ENCODE measurements around the gene SCGB2A2. TPM values are rescaled to one million over a fixed set of nuclear protein-coding genes. Genes with fewer than 3 reads are reported as not detected.

The SCGB2A2 gene
- total RNA-seq, 4 donors from 2014 or later = 40.0 TPM; not detected in 3

GRCh38 chr11:62309991-62310390, 40.0 kb downstream of the SCGB2A2 start:
- no peaks in the 10 kb centered on the region for H3K36me3 ChIP-seq
- no peak for TF ChIP-seq POLR2AphosphoS5 (IDR thresholded peaks at IDR 0.05)
- TF ChIP-seq POLR2A (IDR thresholded peaks at IDR 0.05) = no peak
- no peak for TF ChIP-seq EP300 (IDR thresholded peaks at IDR 0.05)
- no peak overlapping the region for H3K4me3 ChIP-seq
- H3K27ac ChIP-seq = no peak overlapping the region
- ATAC-seq = no peak
- H3K4me1 ChIP-seq = peaks cover 0 to 6% (median 0%) of the 10 kb centered on the region in 3 donors
- WGBS, 2 donors (ENCODE audit: low coverage in 1 of 2) = 55% methylated on average over 5 of the region's 7 CpGs; no CpG with 5 or more reads in 1 of the 2 donors
- H3K27me3 ChIP-seq = peaks cover 47% of the 10 kb centered on the region
- peaks cover 0 to 20% (median 0%) of the 10 kb centered on the region in 3 donors for H3K9me3 ChIP-seq

- Histone ChIP-seq H3K36me3 (no peaks in the 10 kb centered on the region), H3K27me3 (peaks cover 27% of the 10 kb centered on the region), H3K4me1 (peaks cover 0 to 6% (median 0%) of the 10 kb centered on the region in 3 donors), H3K27ac (no peak overlapping the region), H3K4me3 (no peak overlapping the region), H3K9me3 (no peaks in the 10 kb centered on the region)
- TF ChIP-seq POLR2A (IDR thresholded peaks at IDR 0.05) (no peak), CTCF (IDR thresholded peaks at IDR 0.05) (no peak), POLR2AphosphoS5 (IDR thresholded peaks at IDR 0.05) (no peak), EP300 (IDR thresholded peaks at IDR 0.05) (no peak)
- WGBS, 2 donors (ENCODE audit: low coverage in 1 of 2) = 80 to 91% methylated on average over 1 of the region's 1 CpG
- ATAC-seq = no peak
These were observed 45.5 kb downstream of the SCGB2A2 start for GRCh38 chr11:62315431-62315830.

- Histone ChIP-seq H3K4me1 (no peaks in the 10 kb centered on the region), H3K36me3 (no peaks in the 10 kb centered on the region), H3K27ac (no peak overlapping the region), H3K4me3 (no peak overlapping the region), H3K27me3 (peaks cover 31% of the 10 kb centered on the region), H3K9me3 (no peaks in the 10 kb centered on the region)
- no peak for TF ChIP-seq POLR2A (IDR thresholded peaks at IDR 0.05)
- no peak for TF ChIP-seq CTCF (IDR thresholded peaks at IDR 0.05)
- no peak for TF ChIP-seq POLR2AphosphoS5 (IDR thresholded peaks at IDR 0.05)
- TF ChIP-seq EP300 (IDR thresholded peaks at IDR 0.05) = no peak
- WGBS, 2 donors (ENCODE audit: low coverage in 1 of 2) = 83 to 100% methylated on average over 1 of the region's 2 CpGs
- ATAC-seq = no peak
These were observed 52.6 kb downstream of the SCGB2A2 start for GRCh38 chr11:62322524-62322923.

Other genes with a start within 250 kb of the SCGB2A2 start
- gene INCENP, start 146.1 kb upstream of the SCGB2A2 start, total RNA-seq = 10 to 100 TPM; 10.5 to 28.3 (median 16.8) TPM
- gene SCGB1D1, start 79.9 kb upstream of the SCGB2A2 start, total RNA-seq = not detected
- gene SCGB2A1, start 61.5 kb upstream of the SCGB2A2 start, total RNA-seq = 1 to 10 TPM in 1 of 4 donors, not detected in 3; 8.7 TPM
- 1 to 10 TPM in 1 of 4 donors, not detected in 3; 9.3 TPM for gene SCGB1D2, start 27.9 kb upstream of the SCGB2A2 start, total RNA-seq
- not detected for gene SCGB1D4, start 28.9 kb downstream of the SCGB2A2 start, total RNA-seq
- gene ASRGL1, start 67.3 kb downstream of the SCGB2A2 start, total RNA-seq = 10 to 100 TPM; 10.1 to 16.3 (median 13.5) TPM
- gene SCGB1A1, start 148.9 kb downstream of the SCGB2A2 start, total RNA-seq = not detected